Measurements from ENCODE around the gene LRRC75A.
A peak's percentile ranks its signal among the peaks of the same experiment; 100 is the strongest.

- TF ChIP-seq ZHX2 (IDR thresholded peaks at IDR 0.05; ENCODE audit: low read depth): no peak
- no peak for TF ChIP-seq ZHX2 (CRISPR knock-in tag; IDR thresholded peaks at IDR 0.05; ENCODE audit: borderline replicate concordance)
- TF ChIP-seq KLF6 (CRISPR knock-in tag; IDR thresholded peaks at IDR 0.05): no peak
- TF ChIP-seq, protein P1, sequence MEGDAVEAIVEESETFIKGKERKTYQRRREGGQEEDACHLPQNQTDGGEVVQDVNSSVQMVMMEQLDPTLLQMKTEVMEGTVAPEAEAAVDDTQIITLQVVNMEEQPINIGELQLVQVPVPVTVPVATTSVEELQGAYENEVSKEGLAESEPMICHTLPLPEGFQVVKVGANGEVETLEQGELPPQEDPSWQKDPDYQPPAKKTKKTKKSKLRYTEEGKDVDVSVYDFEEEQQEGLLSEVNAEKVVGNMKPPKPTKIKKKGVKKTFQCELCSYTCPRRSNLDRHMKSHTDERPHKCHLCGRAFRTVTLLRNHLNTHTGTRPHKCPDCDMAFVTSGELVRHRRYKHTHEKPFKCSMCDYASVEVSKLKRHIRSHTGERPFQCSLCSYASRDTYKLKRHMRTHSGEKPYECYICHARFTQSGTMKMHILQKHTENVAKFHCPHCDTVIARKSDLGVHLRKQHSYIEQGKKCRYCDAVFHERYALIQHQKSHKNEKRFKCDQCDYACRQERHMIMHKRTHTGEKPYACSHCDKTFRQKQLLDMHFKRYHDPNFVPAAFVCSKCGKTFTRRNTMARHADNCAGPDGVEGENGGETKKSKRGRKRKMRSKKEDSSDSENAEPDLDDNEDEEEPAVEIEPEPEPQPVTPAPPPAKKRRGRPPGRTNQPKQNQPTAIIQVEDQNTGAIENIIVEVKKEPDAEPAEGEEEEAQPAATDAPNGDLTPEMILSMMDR (CRISPR knock-in tag; IDR thresholded peaks at IDR 0.05): no peak
- no peak for TF ChIP-seq MAZ (IDR thresholded peaks at IDR 0.05; ENCODE audit: borderline replicate concordance, low read depth, low read length)
- 0 out of 2 replicates have a peak, but pooled peaks have one; percentile 2 for TF ChIP-seq MAZ (CRISPR knock-in tag; IDR thresholded peaks at IDR 0.05; ENCODE audit: low read depth)
- TF ChIP-seq ZNF546 (CRISPR knock-in tag; conservative IDR thresholded peaks at IDR 0.05): no peak
These were observed 38.5 kb downstream of the LRRC75A start for GRCh38 chr17:16453493-16453851.
